HG02981 (cell line): ENCODE measurements around the gene ARHGAP10.

ENCODE experiments used
- ATAC-seq: cut with Tn5 transposase; IDR thresholded peaks from one replicate; pipeline ENCODE4 v1.9.1; 2021; ENCODE audit warnings: mild to moderate bottlenecking, moderate library complexity; ENCODE audit not compliant: unreplicated experiment

Gene ARHGAP10

GRCh38 chr4:147731580-147732517 lies at the start of gene ARHGAP10:
ARHGAP10 (plus strand) TSS chr4:147732088; CDS start chr4:147732302, 214 bp downstream.
- ATAC-seq: peak; percentile 56

DNA sequence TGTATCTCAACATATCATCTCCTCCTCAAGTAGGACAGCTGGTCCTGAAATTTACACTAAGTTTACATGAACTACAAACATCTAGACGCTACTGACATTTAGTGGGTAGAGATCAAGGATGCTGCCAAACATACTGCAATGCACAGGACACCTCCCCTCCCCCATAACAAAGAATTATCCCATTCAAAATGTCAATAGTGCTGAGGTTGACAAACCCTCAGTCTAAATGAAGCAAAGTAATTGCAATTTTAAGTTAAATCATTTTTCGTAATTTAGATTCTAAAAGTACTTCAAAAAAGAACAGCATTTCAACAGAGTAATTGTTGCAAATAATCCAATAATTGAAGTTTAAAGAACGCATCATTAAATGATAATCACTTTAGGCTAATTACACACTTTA lies 49.1 kb upstream of the ARHGAP10 start:
- ATAC-seq: no peak

- no peak for ATAC-seq
Observed at GRCh38 chr4:147683188-147683591, 48.7 kb upstream of the ARHGAP10 start.

GRCh38 chr4:147683717-147684700 lies 47.9 kb upstream of the ARHGAP10 start, which contains the start of gene PRMT9:
PRMT9 (minus strand) TSS chr4:147684163; CDS start chr4:147683987, 176 bp downstream.
- peak; percentile 99 for ATAC-seq

DNA sequence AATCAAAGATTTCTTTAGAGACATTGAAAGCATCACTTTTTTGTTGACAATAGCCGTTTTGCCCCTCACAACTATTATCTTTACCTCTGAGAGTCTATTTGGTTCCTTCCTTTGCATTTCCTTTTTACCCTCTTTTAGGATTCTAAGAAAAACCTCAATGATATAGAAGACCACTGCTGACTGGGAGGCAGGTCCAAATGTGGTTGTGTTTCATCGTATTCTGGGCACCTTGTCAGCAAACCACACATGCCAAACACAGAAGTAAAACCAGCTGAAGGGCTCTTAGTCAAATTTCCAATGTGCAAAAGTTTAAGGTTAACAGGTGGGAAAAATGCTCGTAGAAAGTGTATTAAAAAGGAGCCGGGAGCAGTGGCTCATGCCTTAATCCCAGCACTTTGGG lies 42.8 kb upstream of the ARHGAP10 start:
- no peak for ATAC-seq

DNA sequence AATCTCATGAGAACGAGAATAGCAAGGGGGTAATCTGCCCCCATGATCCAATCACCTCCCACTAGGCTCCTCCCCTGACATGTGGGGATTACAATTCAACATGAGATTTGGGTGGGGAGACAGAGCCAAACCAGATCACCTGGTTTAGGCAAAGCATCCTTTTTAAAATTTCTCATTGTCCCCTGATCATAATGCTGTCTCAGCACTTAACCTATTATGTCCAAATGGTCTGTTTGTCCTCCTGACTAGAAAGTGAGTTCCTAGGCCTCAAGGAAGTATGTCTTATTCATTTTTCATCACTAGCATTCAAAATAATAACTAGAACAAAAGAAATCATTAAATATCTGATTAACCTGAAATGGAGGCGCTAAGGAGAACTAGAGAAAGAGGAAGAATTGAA lies 40.1 kb upstream of the ARHGAP10 start:
- no peak for ATAC-seq

DNA sequence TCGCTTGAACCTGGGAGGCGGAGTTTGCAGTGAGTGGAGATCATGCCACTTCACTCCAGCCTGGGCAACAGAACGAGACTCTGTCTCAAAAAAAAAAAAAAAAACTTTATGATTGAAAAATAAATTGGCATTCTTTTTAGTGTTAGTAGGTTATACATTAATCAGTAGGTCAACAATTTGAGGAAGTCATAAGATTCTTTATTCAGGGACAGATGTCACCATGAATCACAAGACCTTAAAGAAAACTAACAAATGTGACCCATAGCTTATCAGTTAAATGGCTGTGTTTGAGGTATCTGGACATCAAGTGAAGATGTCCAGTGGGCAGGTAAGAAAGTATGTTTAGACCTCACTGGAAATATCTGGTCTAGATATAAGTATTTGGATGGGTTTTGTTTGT lies 38.7 kb upstream of the ARHGAP10 start:
- ATAC-seq: no peak

DNA sequence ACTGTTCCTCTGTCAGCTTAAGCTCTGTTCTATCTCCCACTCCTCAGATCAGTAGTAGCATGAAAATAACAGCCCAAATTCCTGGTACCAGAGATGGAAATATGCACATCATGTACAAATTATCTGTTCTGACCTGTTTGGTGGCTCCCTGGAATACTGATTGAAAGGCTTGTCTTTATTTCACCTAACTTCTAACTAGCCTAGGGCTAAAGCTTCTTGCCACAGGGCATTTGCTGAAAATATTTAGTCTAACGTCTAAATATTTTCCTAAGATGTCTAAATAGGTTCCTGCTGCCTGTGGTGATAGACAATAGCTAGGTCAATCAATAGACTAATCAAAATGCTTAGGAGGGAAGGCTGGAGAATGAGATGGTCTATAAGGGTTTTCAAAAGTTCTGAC lies 35.0 kb upstream of the ARHGAP10 start:
- ATAC-seq: no peak

GRCh38 chr4:147704846-147705245 lies 27.0 kb upstream of the ARHGAP10 start:
- ATAC-seq: no peak

DNA sequence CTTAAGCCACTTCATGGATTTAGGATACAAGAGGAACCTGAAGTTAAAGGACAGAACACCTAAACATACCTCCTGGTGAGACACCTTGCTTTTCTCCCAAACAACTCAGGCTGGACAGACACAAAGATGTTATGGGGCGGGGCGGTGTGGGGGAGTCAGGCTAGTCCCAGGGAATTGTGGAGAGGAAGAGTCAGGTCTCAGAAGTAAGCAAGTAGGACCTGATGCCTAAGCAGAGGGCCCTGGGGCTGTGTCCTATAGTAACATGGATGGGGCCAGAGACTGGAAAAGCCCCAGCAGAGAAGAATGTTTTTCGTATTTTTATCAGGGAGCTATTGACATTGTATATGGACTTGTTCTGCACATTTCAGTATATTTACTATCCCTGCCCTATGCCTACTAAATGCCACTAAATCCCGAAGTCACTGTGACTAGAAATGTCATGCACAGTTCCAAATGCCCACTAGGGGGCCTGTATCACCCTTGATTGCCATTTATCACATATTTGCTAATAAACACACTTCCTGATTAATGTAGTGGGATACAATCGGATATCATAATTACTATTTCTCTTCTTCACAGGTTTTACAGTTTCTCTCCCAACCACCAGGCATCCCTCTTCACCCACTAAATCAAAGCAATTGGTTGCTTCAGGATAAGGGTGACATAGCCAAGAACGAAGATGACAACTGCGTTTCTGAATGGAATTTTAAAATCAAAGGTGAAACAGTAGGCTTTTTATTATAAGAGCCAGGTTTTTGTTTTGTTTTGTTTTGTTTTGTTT lies 23.8 kb upstream of the ARHGAP10 start:
- peak; percentile 63 for ATAC-seq

DNA sequence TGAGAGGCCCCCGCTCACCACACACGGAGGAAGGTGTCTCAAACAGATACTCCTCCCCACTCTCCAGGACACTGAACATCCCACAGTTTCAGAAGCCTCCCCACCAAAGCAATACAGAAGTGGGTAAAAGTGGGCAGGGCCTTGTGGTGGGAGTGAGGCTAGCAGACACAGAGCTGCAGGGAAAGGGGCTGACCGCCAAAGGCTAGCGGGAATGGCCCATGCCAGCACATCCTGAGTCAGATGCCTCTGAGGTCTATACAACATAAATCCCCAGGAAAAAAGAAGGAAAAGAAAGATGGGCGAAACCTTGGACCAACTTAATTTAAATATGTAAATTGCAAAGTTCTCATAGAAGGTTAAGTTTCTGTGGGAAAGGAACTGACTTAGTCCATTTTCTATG lies 21.9 kb upstream of the ARHGAP10 start:
- no peak for ATAC-seq

- no peak for ATAC-seq
Observed at GRCh38 chr4:147714575-147715401, 17.1 kb upstream of the ARHGAP10 start.

DNA sequence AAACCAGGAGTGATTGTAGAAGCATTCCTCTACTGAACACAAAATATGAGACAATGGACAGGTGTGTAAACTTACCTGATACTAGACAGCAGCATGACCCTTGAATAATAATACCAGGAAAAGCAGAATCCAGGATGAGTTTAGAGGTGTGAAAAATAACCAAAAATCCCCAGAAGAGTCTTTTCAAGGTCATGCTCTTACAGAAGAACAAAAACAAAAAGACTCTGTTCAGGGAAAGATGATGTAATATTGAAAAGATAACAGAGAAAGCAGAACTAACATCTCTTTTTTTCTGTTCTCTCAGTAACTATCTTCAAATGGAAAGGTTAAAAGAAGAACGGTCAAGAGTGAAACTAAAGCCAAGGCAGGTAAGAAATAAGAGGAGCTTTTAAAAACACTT lies 14.0 kb upstream of the ARHGAP10 start:
- peak; percentile 90 for ATAC-seq

GRCh38 chr4:147723326-147723725 lies 8.6 kb upstream of the ARHGAP10 start:
- ATAC-seq: no peak

DNA sequence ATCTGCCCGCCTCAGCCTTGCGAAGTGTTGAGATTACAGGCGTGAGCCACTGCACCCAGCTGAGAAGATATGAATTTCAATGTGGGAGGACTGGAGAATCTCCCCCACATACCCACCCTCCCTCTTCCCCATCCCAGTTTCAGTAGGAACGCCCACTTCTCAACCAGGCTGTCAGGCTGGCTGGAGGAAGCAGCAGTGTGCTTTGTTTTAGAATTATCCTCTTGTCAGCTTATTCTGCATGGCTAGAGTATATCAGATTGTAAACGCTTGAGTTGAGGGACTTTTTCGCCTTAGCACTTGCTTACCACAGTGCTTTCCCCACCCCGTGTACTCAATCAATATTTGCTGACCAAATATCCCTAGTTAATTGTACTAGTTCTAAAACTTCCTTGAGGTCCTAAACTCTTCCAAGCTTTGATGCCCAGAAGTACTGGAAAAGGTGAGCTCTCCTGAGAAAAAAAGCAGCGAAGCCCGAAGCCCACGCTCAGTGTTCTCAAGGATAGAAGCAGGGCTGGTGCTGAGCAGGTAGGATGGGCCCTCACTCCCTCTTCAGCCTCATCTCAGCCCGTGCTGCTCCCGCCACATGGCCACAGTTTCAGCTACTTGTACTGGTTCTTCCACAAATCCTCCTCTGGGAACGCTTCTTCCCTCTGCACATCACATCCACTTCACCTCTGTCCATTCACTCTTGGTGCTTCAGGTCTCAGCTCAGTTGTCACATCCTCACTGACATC lies 7.3 kb upstream of the ARHGAP10 start:
- no peak for ATAC-seq

- no peak for ATAC-seq
Observed at GRCh38 chr4:147725673-147726072, 6.2 kb upstream of the ARHGAP10 start.

- ATAC-seq: no peak
Observed at GRCh38 chr4:147727476-147728028, 4.3 kb upstream of the ARHGAP10 start.

DNA sequence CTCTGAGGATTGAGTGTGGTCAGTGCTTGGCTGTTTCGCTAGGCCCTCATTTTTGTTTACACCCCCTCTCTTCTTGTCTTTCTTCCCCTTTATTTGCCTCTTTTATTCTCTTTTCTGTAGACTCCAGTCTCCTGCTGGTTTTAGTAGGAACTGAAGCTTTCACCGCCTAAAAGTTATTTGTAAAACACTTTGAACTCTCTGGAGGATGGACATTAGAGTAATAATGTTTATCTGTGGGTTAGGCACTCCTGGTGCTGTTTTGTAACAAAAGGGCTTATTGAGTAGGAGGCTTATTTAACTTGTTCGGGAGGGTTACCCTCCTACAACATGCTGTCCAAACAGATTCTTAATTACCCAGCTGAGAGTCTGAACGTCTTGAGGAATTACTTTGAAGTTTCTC lies 1.6 kb upstream of the ARHGAP10 start:
- ATAC-seq: no peak
